PC-9 (cell line): ENCODE measurements around the gene PHACTR3.

Experiments
- CTCF ChIP-seq: fragments of 200-600 bp; sonication (generic); conservative IDR thresholded peaks from 2 replicates; pipeline ENCODE4 v1.6.1; 2017; ENCODE audit warnings: mixed run types, antibody characterized with exemption, mild to moderate bottlenecking, moderate library complexity
- EZH2 ChIP-seq: fragments of 200-600 bp; sonication (generic); IDR thresholded peaks from 2 replicates; pipeline ENCODE4 v1.8.0; 2017; ENCODE audit warnings: antibody characterized with exemption, low read depth

- TF ChIP-seq CTCF (no peak), EZH2 (no peak)
Observed at GRCh38 chr20:59858425-59858824, 254.1 kb downstream of the PHACTR3 start.
